Stimulated activated naive CD8-positive, alpha-beta T cell treated with anti-CD3 and anti-CD28 coated beads, Interleukin-15, Interleukin-2, amounts not matched to agents 100 ng/mL and 50 ng/mL, for 24 hours (primary cell): ENCODE data around the gene MPC1.
"Not testable (repeated sequence)": the region's sequence is repeated elsewhere in the genome, so short reads cannot be mapped to it uniquely, and the experiment has no call there.

ENCODE experiments used
- H3K27ac Mint-ChIP-seq: one replicate; pipeline ENCODE4 v1.8.0; 2021; ENCODE audit warnings: mild to moderate bottlenecking, mixed read lengths
- H3K27me3 Mint-ChIP-seq: one replicate; pipeline ENCODE4 v1.8.0; 2021; ENCODE audit warnings: mixed read lengths
- H3K36me3 Mint-ChIP-seq: one replicate; pipeline ENCODE4 v1.8.0; 2021; ENCODE audit warnings: low read depth, mixed read lengths
- H3K4me1 Mint-ChIP-seq: one replicate; pipeline ENCODE4 v1.8.0; 2021; ENCODE audit warnings: low read depth, mixed read lengths
- H3K4me3 Mint-ChIP-seq: one replicate; pipeline ENCODE4 v1.8.0; 2021; ENCODE audit warnings: mild to moderate bottlenecking, mixed read lengths
- H3K9me3 Mint-ChIP-seq: one replicate; pipeline ENCODE4 v1.8.0; 2021; ENCODE audit warnings: mixed read lengths

MPC1 gene

GRCh38 chr6:166352923-166353322, 29.8 kb downstream of the MPC1 start:
- peaks cover 23% of the 10 kb centered on the region for H3K27me3 Mint-ChIP-seq
- no peak overlapping the region for H3K27ac Mint-ChIP-seq
- peaks cover 13% of the 10 kb centered on the region for H3K4me1 Mint-ChIP-seq
- no peak overlapping the region for H3K4me3 Mint-ChIP-seq
- H3K9me3 Mint-ChIP-seq: peaks cover 17% of the 10 kb centered on the region
- H3K36me3 Mint-ChIP-seq: peaks cover 5% of the 10 kb centered on the region

- Mint-ChIP-seq H3K27ac (no peak overlapping the region), H3K4me1 (peaks cover 24% of the 10 kb centered on the region), H3K9me3 (peaks cover 17% of the 10 kb centered on the region), H3K36me3 (peaks cover 5% of the 10 kb centered on the region), H3K4me3 (no peak overlapping the region), H3K27me3 (peaks cover 20% of the 10 kb centered on the region)
These were observed 30.9 kb downstream of the MPC1 start for GRCh38 chr6:166351715-166352285.

- Mint-ChIP-seq H3K4me1 (peaks cover 27% of the 10 kb centered on the region), H3K27ac (peak overlapping the region; percentile 34), H3K36me3 (peaks cover 5% of the 10 kb centered on the region), H3K9me3 (peaks cover 17% of the 10 kb centered on the region), H3K27me3 (peaks cover 12% of the 10 kb centered on the region), H3K4me3 (no peak overlapping the region)
These were observed 34.3 kb downstream of the MPC1 start for GRCh38 chr6:166348305-166348949.

GRCh38 chr6:166346965-166347364, 35.8 kb downstream of the MPC1 start:
- no peak overlapping the region for H3K27ac Mint-ChIP-seq
- peaks cover 5% of the 10 kb centered on the region for H3K36me3 Mint-ChIP-seq
- H3K4me1 Mint-ChIP-seq: peaks cover 33% of the 10 kb centered on the region
- no peak overlapping the region for H3K4me3 Mint-ChIP-seq
- peaks cover 17% of the 10 kb centered on the region for H3K9me3 Mint-ChIP-seq
- peaks cover 3% of the 10 kb centered on the region for H3K27me3 Mint-ChIP-seq

- Mint-ChIP-seq H3K36me3 (peaks cover 2% of the 10 kb centered on the region), H3K9me3 (peaks cover 12% of the 10 kb centered on the region), H3K27ac (peak overlapping the region; percentile 15), H3K27me3 (peaks cover 3% of the 10 kb centered on the region), H3K4me1 (peaks cover 34% of the 10 kb centered on the region), H3K4me3 (no peak overlapping the region)
These were observed 36.3 kb downstream of the MPC1 start for GRCh38 chr6:166346449-166346848.

GRCh38 chr6:166345672-166346071, 37.1 kb downstream of the MPC1 start:
- peaks cover 36% of the 10 kb centered on the region for H3K4me1 Mint-ChIP-seq
- H3K36me3 Mint-ChIP-seq, H3K9me3 Mint-ChIP-seq, H3K27ac Mint-ChIP-seq, H3K27me3 Mint-ChIP-seq, H3K4me3 Mint-ChIP-seq: not testable (repeated sequence)

- H3K27me3 Mint-ChIP-seq, H3K36me3 Mint-ChIP-seq, H3K27ac Mint-ChIP-seq, H3K4me3 Mint-ChIP-seq, H3K9me3 Mint-ChIP-seq: not testable (repeated sequence)
- H3K4me1 Mint-ChIP-seq: peaks cover 36% of the 10 kb centered on the region
These were observed 37.8 kb downstream of the MPC1 start for GRCh38 chr6:166344921-166345320.

GRCh38 chr6:166344240-166344639, 38.5 kb downstream of the MPC1 start:
- Mint-ChIP-seq H3K4me3 (no peak overlapping the region), H3K27me3 (no peaks in the 10 kb centered on the region), H3K9me3 (peaks cover 3% of the 10 kb centered on the region), H3K27ac (no peak overlapping the region), H3K36me3 (no peaks in the 10 kb centered on the region), H3K4me1 (peaks cover 34% of the 10 kb centered on the region)

GRCh38 chr6:166343150-166343487, 39.6 kb downstream of the MPC1 start:
- H3K4me3 Mint-ChIP-seq: peak overlapping the region; percentile 88

GRCh38 chr6:166342349-166343149, 40.2 kb downstream of the MPC1 start, which contains the start of gene SFT2D1:
Gene SFT2D1 (minus strand): TSS chr6:166342545. CDS start chr6:166342481, 64 bp downstream.
- Mint-ChIP-seq H3K36me3 (no peaks in the 10 kb centered on the region), H3K27me3 (no peaks in the 10 kb centered on the region), H3K9me3 (no peaks in the 10 kb centered on the region), H3K4me1 (peaks cover 19% of the 10 kb centered on the region), H3K4me3 (peak within 1 kb of the TSS; percentile 88), H3K27ac (peak within 1 kb of the TSS; percentile 89)

More at GRCh38 chr6:166343150-166343487, 39.6 kb downstream of the MPC1 start:
- no peaks in the 10 kb centered on the region for H3K27me3 Mint-ChIP-seq
- peaks cover 25% of the 10 kb centered on the region for H3K4me1 Mint-ChIP-seq
- peak overlapping the region; percentile 86 for H3K27ac Mint-ChIP-seq
- H3K9me3 Mint-ChIP-seq: no peaks in the 10 kb centered on the region
- H3K36me3 Mint-ChIP-seq: no peaks in the 10 kb centered on the region

- H3K36me3 Mint-ChIP-seq: no peaks in the 10 kb centered on the region
- peak overlapping the region; percentile 85 for H3K27ac Mint-ChIP-seq
- peak overlapping the region; percentile 88 for H3K4me3 Mint-ChIP-seq
- peaks cover 14% of the 10 kb centered on the region for H3K4me1 Mint-ChIP-seq
- H3K27me3 Mint-ChIP-seq: no peaks in the 10 kb centered on the region
- H3K9me3 Mint-ChIP-seq: no peaks in the 10 kb centered on the region
These were observed 40.8 kb downstream of the MPC1 start for GRCh38 chr6:166341977-166342348.

GRCh38 chr6:166341464-166341863, 41.3 kb downstream of the MPC1 start:
- no peaks in the 10 kb centered on the region for H3K27me3 Mint-ChIP-seq
- H3K9me3 Mint-ChIP-seq: no peaks in the 10 kb centered on the region
- H3K4me1 Mint-ChIP-seq: peaks cover 11% of the 10 kb centered on the region
- H3K27ac Mint-ChIP-seq: peak overlapping the region; percentile 85
- H3K36me3 Mint-ChIP-seq: no peaks in the 10 kb centered on the region
- peak overlapping the region; percentile 88 for H3K4me3 Mint-ChIP-seq

- Mint-ChIP-seq H3K36me3 (peaks cover 4% of the 10 kb centered on the region), H3K4me3 (no peak overlapping the region), H3K27ac (no peak overlapping the region), H3K9me3 (no peaks in the 10 kb centered on the region), H3K27me3 (no peaks in the 10 kb centered on the region), H3K4me1 (peaks cover 11% of the 10 kb centered on the region)
These were observed 43.9 kb downstream of the MPC1 start for GRCh38 chr6:166338854-166339253.

GRCh38 chr6:166336847-166337246, 45.9 kb downstream of the MPC1 start:
- Mint-ChIP-seq H3K4me1 (peaks cover 4% of the 10 kb centered on the region), H3K9me3 (no peaks in the 10 kb centered on the region), H3K4me3 (no peak overlapping the region), H3K36me3 (peaks cover 18% of the 10 kb centered on the region), H3K27ac (no peak overlapping the region), H3K27me3 (no peaks in the 10 kb centered on the region)
